Lung (tissue), 12 donors: Measurements from ENCODE around the gene LAMC2. TPM values are rescaled to one million over a fixed set of nuclear protein-coding genes. Genes with fewer than 3 reads are reported as not detected.

Experiments
- ATAC-seq: fragments of 200-7000 bp; cut with Tn5 transposase; one replicate; pipeline ENCODE4 v1.9.1; 2020; ENCODE audit warnings: moderate number of reproducible peaks; ENCODE audit not compliant: insufficient read depth, low FRiP score
- DNase-seq, 3 donors: peaks; one replicate each; pipeline ENCODE4 v3.0.0-alpha.2; 2013 to 2017
- H3K27ac ChIP-seq, 2 donors: one replicate each; pipeline ENCODE4 v1.5.1; 2013; ENCODE audit warnings: mild to moderate bottlenecking in 2 of 2, moderate library complexity in 2 of 2, control low read depth in 1 of 2, inconsistent platforms in 1 of 2, low read depth in 1 of 2, low read length in 1 of 2
- H3K27me3 ChIP-seq, 3 donors: one replicate each; pipeline ENCODE4 v1.5.1; 2013; ENCODE audit warnings: low read length in 2 of 3; ENCODE audit not compliant: control insufficient read depth in 3 of 3, insufficient read depth in 3 of 3
- H3K36me3 ChIP-seq, 4 donors: one replicate each; pipeline ENCODE4 v1.5.1; 2013; ENCODE audit warnings: low read length in 4 of 4, mild to moderate bottlenecking in 1 of 4, moderate library complexity in 1 of 4; ENCODE audit not compliant: control insufficient read depth in 4 of 4, insufficient read depth in 4 of 4
- H3K4me1 ChIP-seq, 5 donors: one replicate each; pipeline ENCODE4 v1.5.1; 2013; ENCODE audit warnings: low read length in 5 of 5, mild to moderate bottlenecking in 2 of 5, moderate library complexity in 1 of 5; ENCODE audit not compliant: control insufficient read depth in 5 of 5, insufficient read depth in 5 of 5
- H3K4me3 ChIP-seq: one replicate; pipeline ENCODE4 v1.5.1; 2013; ENCODE audit warnings: mild to moderate bottlenecking, control low read depth, moderate library complexity
- H3K9ac ChIP-seq, 2 donors: one replicate each; pipeline ENCODE4 v1.5.1; 2013; ENCODE audit warnings: low read length in 2 of 2, control low read depth in 1 of 2; ENCODE audit not compliant: insufficient read depth in 1 of 2
- H3K9me3 ChIP-seq, 4 donors: one replicate each; pipeline ENCODE4 v1.5.1; 2013; ENCODE audit warnings: low read length in 3 of 4, mild to moderate bottlenecking in 1 of 4, moderate library complexity in 1 of 4; ENCODE audit not compliant: control insufficient read depth in 4 of 4, insufficient read depth in 3 of 4
- WGBS, 2 donors: extraction: QIAGEN DNeasy Blood & Tissue Kit; methylation state at CpG; one replicate each; pipeline ENCODE4 v1.1.7; 2013; 5-methylcytosine and 5-hydroxymethylcytosine counted together
- polyA plus RNA-seq, 2 donors: library from polyadenylated mRNA; stranded (reverse); fragments of 200-250 nt; gene quantifications; one replicate each; pipeline ENCODE4 v1.2.1, GENCODE V29; 2013
- total RNA-seq, 2 donors: library from RNA; depleted of rRNA in 1 of 2; stranded (reverse); fragments of >200 nt in 1 of 2; gene quantifications; one replicate each; pipeline ENCODE4 v1.2.1, GENCODE V29; 2014 to 2021
- TF ChIP-seq, protein P1 (sequence below): IDR thresholded peaks from 2 replicates; pipeline ENCODE4 v1.5.1; 2012; ENCODE audit warnings: mild to moderate bottlenecking; ENCODE audit errors: control extremely low read depth, extremely low read depth
- donor health status: control.
- donor health status: control.
- donor health status: Bipolar disorder and iron deficiency.
- donor health status: healthy.
- donor health status: DM: yes; HTN: yes; CAD: no.

The LAMC2 gene
- total and polyA plus RNA-seq, 4 donors: 13.7 to 63.1 (median 40.3) TPM

DNA sequence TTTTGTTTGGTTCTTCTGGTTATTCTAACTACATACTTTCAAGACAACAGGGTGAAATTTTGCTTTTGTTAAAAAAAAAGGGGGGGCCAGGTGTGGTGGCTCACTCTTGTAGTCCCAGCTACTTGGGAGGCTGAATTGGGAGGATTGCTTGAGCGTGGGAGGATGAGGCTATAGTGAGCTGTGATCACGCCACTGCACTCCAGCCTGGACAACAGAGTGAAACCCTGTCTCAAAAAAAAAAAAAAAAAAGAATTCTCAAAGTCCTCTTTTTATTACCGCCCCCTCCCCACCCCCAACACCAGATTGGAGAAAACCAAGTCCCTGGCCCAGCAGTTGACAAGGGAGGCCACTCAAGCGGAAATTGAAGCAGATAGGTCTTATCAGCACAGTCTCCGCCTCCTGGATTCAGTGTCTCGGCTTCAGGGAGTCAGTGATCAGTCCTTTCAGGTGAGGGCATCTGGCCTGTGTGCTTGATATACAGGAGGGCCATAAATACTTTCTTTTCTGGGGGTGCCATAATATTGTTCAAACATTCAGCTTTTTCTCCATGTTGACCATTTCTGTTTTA lies 50.2 kb downstream of the LAMC2 start:
- Histone ChIP-seq H3K4me1 (peaks cover 1 to 10% (median 3%) of the 10 kb centered on the region in 5 donors), H3K27me3 (no peaks in the 10 kb centered on the region), H3K9ac (no peak overlapping the region), H3K4me3 (no peak overlapping the region), H3K27ac (no peak overlapping the region), H3K9me3 (peaks cover 0 to 2% (median 0%) of the 10 kb centered on the region in 4 donors), H3K36me3 (no peaks in the 10 kb centered on the region)
- WGBS, 2 donors: 88 to 96% methylated on average over 6 of the region's 6 CpGs
- ATAC-seq: no peak
- TF ChIP-seq, protein P1, sequence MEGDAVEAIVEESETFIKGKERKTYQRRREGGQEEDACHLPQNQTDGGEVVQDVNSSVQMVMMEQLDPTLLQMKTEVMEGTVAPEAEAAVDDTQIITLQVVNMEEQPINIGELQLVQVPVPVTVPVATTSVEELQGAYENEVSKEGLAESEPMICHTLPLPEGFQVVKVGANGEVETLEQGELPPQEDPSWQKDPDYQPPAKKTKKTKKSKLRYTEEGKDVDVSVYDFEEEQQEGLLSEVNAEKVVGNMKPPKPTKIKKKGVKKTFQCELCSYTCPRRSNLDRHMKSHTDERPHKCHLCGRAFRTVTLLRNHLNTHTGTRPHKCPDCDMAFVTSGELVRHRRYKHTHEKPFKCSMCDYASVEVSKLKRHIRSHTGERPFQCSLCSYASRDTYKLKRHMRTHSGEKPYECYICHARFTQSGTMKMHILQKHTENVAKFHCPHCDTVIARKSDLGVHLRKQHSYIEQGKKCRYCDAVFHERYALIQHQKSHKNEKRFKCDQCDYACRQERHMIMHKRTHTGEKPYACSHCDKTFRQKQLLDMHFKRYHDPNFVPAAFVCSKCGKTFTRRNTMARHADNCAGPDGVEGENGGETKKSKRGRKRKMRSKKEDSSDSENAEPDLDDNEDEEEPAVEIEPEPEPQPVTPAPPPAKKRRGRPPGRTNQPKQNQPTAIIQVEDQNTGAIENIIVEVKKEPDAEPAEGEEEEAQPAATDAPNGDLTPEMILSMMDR: no peak
- no peak for DNase-seq

GRCh38 chr1:183237046-183237445 lies 51.0 kb downstream of the LAMC2 start:
- DNase-seq: no peak
- no peak overlapping the region for H3K9ac ChIP-seq
- no peak overlapping the region for H3K4me3 ChIP-seq
- H3K27me3 ChIP-seq: no peaks in the 10 kb centered on the region
- no peak for ATAC-seq
- 98 to 100% methylated on average over 2 of the region's 2 CpGs for WGBS, 2 donors
- H3K9me3 ChIP-seq: peaks cover 0 to 2% (median 0%) of the 10 kb centered on the region in 4 donors
- TF ChIP-seq, protein P1: no peak
- H3K27ac ChIP-seq: no peak overlapping the region
- H3K36me3 ChIP-seq: no peaks in the 10 kb centered on the region
- peaks cover 1 to 10% (median 3%) of the 10 kb centered on the region in 5 donors for H3K4me1 ChIP-seq

GRCh38 chr1:183238071-183238470 lies 52.0 kb downstream of the LAMC2 start:
- Histone ChIP-seq H3K36me3 (no peaks in the 10 kb centered on the region), H3K9ac (no peak overlapping the region), H3K27ac (peak overlapping the region in 1 of 2 donors; percentile 4), H3K4me3 (no peak overlapping the region), H3K4me1 (peaks cover 1 to 10% (median 3%) of the 10 kb centered on the region in 5 donors), H3K27me3 (no peaks in the 10 kb centered on the region), H3K9me3 (peaks cover 0 to 2% (median 0%) of the 10 kb centered on the region in 4 donors)
- TF ChIP-seq, protein P1: no peak
- ATAC-seq (no peak), DNase-seq (no peak)
- 70 to 75% methylated on average over 2 of the region's 2 CpGs for WGBS, 2 donors
